Caco-2 (cell line): ENCODE data around the gene TBXAS1. TPM values are rescaled to one million over a fixed set of nuclear protein-coding genes. Genes with fewer than 3 reads are reported as not detected.

Experiments used
- BruUV-seq: library from RNA; stranded (reverse); fragments of 400-500 nt; replicated peaks from 2 replicates; lab custom pipeline; 2021; lab: Mats Ljungman, UMichigan
- CTCF ChIA-PET: fragments of 300-600 bp; sonication (Branson Sonifier 250); formaldehyde crosslinking; loops from one replicate; lab custom pipeline; 2022; ENCODE audit warnings: antibody characterized with exemption; lab: Charles Lee
- POLR2A ChIA-PET: fragments of 300-600 bp; sonication (Branson Sonifier 250); formaldehyde crosslinking; loops from one replicate; lab custom pipeline; 2022; ENCODE audit warnings: antibody characterized with exemption; lab: Charles Lee
- DNase-seq, 2 experiments: peaks; one replicate each; pipeline versions ENCODE4 v3.0.0 to v3.0.0-alpha.2; 2020 to 2022
- H3K27me3 ChIP-seq: replicated peaks from 2 replicates; pipeline ENCODE4 v1.6.0; 2011; ENCODE audit warnings: low read length; ENCODE audit not compliant: control insufficient read depth, insufficient read depth
- H3K36me3 ChIP-seq: 2 replicates; pipeline ENCODE4 v1.5.1; 2011; ENCODE audit warnings: low read length; ENCODE audit not compliant: control insufficient read depth, insufficient read depth
- H3K4me1 ChIP-seq: fragments of 250-450 bp; sonication (Bioruptor Pico); 2 replicates; pipeline ENCODE4 v1.5.1; 2020; ENCODE audit warnings: mild to moderate bottlenecking
- H3K4me3 ChIP-seq: 2 replicates; pipeline ENCODE4 v1.5.1; 2011; ENCODE audit warnings: low read depth, mild to moderate bottlenecking, control low read depth, low read length
- H3K9me3 ChIP-seq: fragments of 250-450 bp; sonication (Bioruptor Pico); 2 replicates; pipeline ENCODE4 v1.5.1; 2020; ENCODE audit warnings: mild to moderate bottlenecking, moderate library complexity
- H3K27ac Mint-ChIP-seq: one replicate; pipeline ENCODE4 v1.8.0; 2022; ENCODE audit warnings: mixed read lengths; ENCODE audit not compliant: unreplicated experiment
- H3K27me3 Mint-ChIP-seq: one replicate; pipeline ENCODE4 v1.8.0; 2022; ENCODE audit warnings: mixed read lengths; ENCODE audit not compliant: insufficient read depth, unreplicated experiment
- H3K36me3 Mint-ChIP-seq: one replicate; pipeline ENCODE4 v1.8.0; 2022; ENCODE audit warnings: mild to moderate bottlenecking, mixed read lengths; ENCODE audit not compliant: insufficient read depth, unreplicated experiment
- H3K4me1 Mint-ChIP-seq: one replicate; pipeline ENCODE4 v1.8.0; 2022; ENCODE audit warnings: low read depth, mixed read lengths; ENCODE audit not compliant: unreplicated experiment
- H3K4me3 Mint-ChIP-seq: one replicate; pipeline ENCODE4 v1.8.0; 2022; ENCODE audit warnings: mild to moderate bottlenecking, moderate library complexity, mixed read lengths; ENCODE audit not compliant: unreplicated experiment
- H3K9me3 Mint-ChIP-seq: one replicate; pipeline ENCODE4 v1.8.0; 2022; ENCODE audit warnings: mixed read lengths; ENCODE audit not compliant: unreplicated experiment
- CTCF ChIP-seq, 2 experiments: fragments of 200-600 bp in 1 of 2; IDR thresholded peaks; 1 replicate in 1 of 2; 2 replicates in 1 of 2; pipeline versions ENCODE4 v1.5.1 to v1.8.0; 2011 to 2022; ENCODE audit warnings: antibody characterized with exemption in 1 of 2, control low read depth in 1 of 2, inconsistent platforms in 1 of 2, low read depth in 1 of 2, low read length in 1 of 2, mild to moderate bottlenecking in 1 of 2, moderate library complexity in 1 of 2; ENCODE audit not compliant: insufficient read depth in 1 of 2, severe bottlenecking in 1 of 2, unreplicated experiment in 1 of 2
- intact Hi-C: fragments of 100-400 bp; cut with micrococcal nuclease; formaldehyde crosslinking; loops from one replicate; pipeline ENCODE4 v1.10.0; 2022; ENCODE audit not compliant: unreplicated experiment
- total RNA-seq: library from RNA; stranded (reverse); gene quantifications from 2 replicates; pipeline ENCODE4 v1.2.3, GENCODE V29; 2022

Gene TBXAS1
- total RNA-seq, 1 experiment from 2014 or later: 1.6 TPM

- peaks cover 13% of the 10 kb centered on the region; the same call in 1 of the 2 replicates for H3K9me3 ChIP-seq
- BruUV-seq: no TSS peak
- TF ChIP-seq CTCF (IDR thresholded peaks at IDR 0.05; ENCODE audit: insufficient read depth in 1 of 2, low read depth in 1 of 2, low read length in 1 of 2, severe bottlenecking in 1 of 2, unreplicated experiment in 1 of 2): no peak
- Mint-ChIP-seq H3K4me3 (no peak overlapping the region), H3K9me3 (peaks cover 11% of the 10 kb centered on the region), H3K27me3 (peaks cover 7% of the 10 kb centered on the region), H3K4me1 (no peaks in the 10 kb centered on the region), H3K27ac (no peak overlapping the region), H3K36me3 (no peaks in the 10 kb centered on the region)
- no peak for DNase-seq
- POLR2A ChIA-PET: no interaction called here
- CTCF ChIA-PET: interaction anchor here (0.6 kb wide), 1 partner anchor 53 kb away, joined by 3 read pairs; no protein-coding TSS in a partner anchor
- H3K36me3 ChIP-seq: no peaks in the 10 kb centered on the region
- H3K4me1 ChIP-seq: no peaks in the 10 kb centered on the region
- intact Hi-C loops: no loop called here
- no peaks in the 10 kb centered on the region for H3K27me3 ChIP-seq
- no peak overlapping the region for H3K4me3 ChIP-seq
These were observed 31.2 kb downstream of the TBXAS1 start for GRCh38 chr7:139860090-139860775.

- no peak overlapping the region for H3K4me3 Mint-ChIP-seq
- no peak for TF ChIP-seq CTCF (IDR thresholded peaks at IDR 0.05; ENCODE audit: insufficient read depth in 1 of 2, low read depth in 1 of 2, low read length in 1 of 2, severe bottlenecking in 1 of 2, unreplicated experiment in 1 of 2)
- H3K4me1 ChIP-seq: no peaks in the 10 kb centered on the region
- CTCF ChIA-PET: no interaction called here
- BruUV-seq: no TSS peak
- H3K27ac Mint-ChIP-seq: no peak overlapping the region
- H3K36me3 ChIP-seq: no peaks in the 10 kb centered on the region
- no peaks in the 10 kb centered on the region for H3K27me3 ChIP-seq
- POLR2A ChIA-PET: no interaction called here
- H3K9me3 ChIP-seq: peaks cover 13% of the 10 kb centered on the region; the same call in 1 of the 2 replicates
- intact Hi-C loops: no loop called here
- no peaks in the 10 kb centered on the region for H3K4me1 Mint-ChIP-seq
- H3K27me3 Mint-ChIP-seq: peaks cover 7% of the 10 kb centered on the region
- H3K4me3 ChIP-seq: no peak overlapping the region
- no peaks in the 10 kb centered on the region for H3K36me3 Mint-ChIP-seq
- no peak for DNase-seq
- H3K9me3 Mint-ChIP-seq: peaks cover 11% of the 10 kb centered on the region
These were observed 32.7 kb downstream of the TBXAS1 start for GRCh38 chr7:139861803-139862202.

GRCh38 chr7:139866047-139866837 is 37.2 kb downstream of the TBXAS1 start:
- H3K4me3 ChIP-seq: no peak overlapping the region
- no peaks in the 10 kb centered on the region for H3K4me1 ChIP-seq
- POLR2A ChIA-PET: no interaction called here
- H3K27ac Mint-ChIP-seq: no peak overlapping the region
- H3K9me3 ChIP-seq: peaks cover 13% of the 10 kb centered on the region; the same call in 1 of the 2 replicates
- CTCF ChIA-PET: no interaction called here
- no peaks in the 10 kb centered on the region for H3K36me3 Mint-ChIP-seq
- no peak for TF ChIP-seq CTCF (IDR thresholded peaks at IDR 0.05; ENCODE audit: insufficient read depth in 1 of 2, low read depth in 1 of 2, low read length in 1 of 2, severe bottlenecking in 1 of 2, unreplicated experiment in 1 of 2)
- no peak for DNase-seq
- H3K27me3 Mint-ChIP-seq: peaks cover 9% of the 10 kb centered on the region
- peaks cover 11% of the 10 kb centered on the region for H3K9me3 Mint-ChIP-seq
- H3K4me1 Mint-ChIP-seq: no peaks in the 10 kb centered on the region
- intact Hi-C loops: no loop called here
- no TSS peak for BruUV-seq
- no peaks in the 10 kb centered on the region for H3K36me3 ChIP-seq
- no peaks in the 10 kb centered on the region for H3K27me3 ChIP-seq
- no peak overlapping the region for H3K4me3 Mint-ChIP-seq
